ENCODE measurements around the gene NHSL2.

GRCh38 chrX:72142794-72143608 lies 232.4 kb downstream of the NHSL2 start:
- TF ChIP-seq CTCF (IDR thresholded peaks at IDR 0.05): no peak
- no peak for TF ChIP-seq POLR2A (IDR thresholded peaks at IDR 0.05)

Data from body of pancreas (tissue), 4 donors.